Measurements from ENCODE around the gene SBF2. TPM values are rescaled to one million over a fixed set of nuclear protein-coding genes. Genes with fewer than 3 reads are reported as not detected.
"Not testable (repeated sequence)": the region's sequence is repeated elsewhere in the genome, so short reads cannot be mapped to it uniquely, and the experiment has no call there.

The SBF2 gene
- total RNA-seq, 1 experiment from 2014 or later: 67.9 TPM

GRCh38 chr11:10147195-10147594 lies 146.8 kb downstream of the SBF2 start:
- in situ Hi-C loops (cut with HindIII; ENCODE audit: low sequenced_read_pairs): no loop called here
- no peak for DNase-seq (ENCODE audit: low spot score)

- in situ Hi-C loops (cut with HindIII; ENCODE audit: low sequenced_read_pairs): no loop called here
- DNase-seq (ENCODE audit: low spot score): no peak
Measured at GRCh38 chr11:10144954-10145353, 149.1 kb downstream of the SBF2 start.

- in situ Hi-C loops (cut with HindIII; ENCODE audit: low sequenced_read_pairs): no loop called here
- no peak for DNase-seq (ENCODE audit: low spot score)
Measured at GRCh38 chr11:10139656-10140055, 154.4 kb downstream of the SBF2 start.

GRCh38 chr11:10139143-10139542 lies 154.9 kb downstream of the SBF2 start:
- DNase-seq (ENCODE audit: low spot score): no peak
- in situ Hi-C loops (cut with HindIII; ENCODE audit: low sequenced_read_pairs): no loop called here

GRCh38 chr11:10134975-10135481 lies 159.0 kb downstream of the SBF2 start:
- in situ Hi-C loops (cut with HindIII; ENCODE audit: low sequenced_read_pairs): no loop called here

GRCh38 chr11:10134226-10134625 lies 159.8 kb downstream of the SBF2 start:
- in situ Hi-C loops (cut with HindIII; ENCODE audit: low sequenced_read_pairs); DNase-seq (ENCODE audit: low spot score): not testable (repeated sequence)

More at GRCh38 chr11:10134975-10135481, 159.0 kb downstream of the SBF2 start:
- DNase-seq (ENCODE audit: low spot score): no peak

- in situ Hi-C loops (cut with HindIII; ENCODE audit: low sequenced_read_pairs); DNase-seq (ENCODE audit: low spot score): not testable (repeated sequence)
Measured at GRCh38 chr11:10133251-10133650, 160.8 kb downstream of the SBF2 start.

GRCh38 chr11:10130875-10131274 lies 163.1 kb downstream of the SBF2 start:
- in situ Hi-C loops (cut with HindIII; ENCODE audit: low sequenced_read_pairs): no loop called here
- no peak for DNase-seq (ENCODE audit: low spot score)

GRCh38 chr11:10129184-10129583 lies 164.8 kb downstream of the SBF2 start:
- in situ Hi-C loops (cut with HindIII; ENCODE audit: low sequenced_read_pairs); DNase-seq (ENCODE audit: low spot score): not testable (repeated sequence)

- no peak for DNase-seq (ENCODE audit: low spot score)
- in situ Hi-C loops (cut with HindIII; ENCODE audit: low sequenced_read_pairs): no loop called here
Measured at GRCh38 chr11:10125522-10126133, 168.4 kb downstream of the SBF2 start.

GRCh38 chr11:10122326-10123197 lies 171.5 kb downstream of the SBF2 start:
- in situ Hi-C loops (cut with HindIII; ENCODE audit: low sequenced_read_pairs): no loop called here
- no peak for DNase-seq (ENCODE audit: low spot score)

GRCh38 chr11:10118865-10119264 lies 175.2 kb downstream of the SBF2 start:
- in situ Hi-C loops (cut with HindIII; ENCODE audit: low sequenced_read_pairs): no loop called here
- DNase-seq (ENCODE audit: low spot score): no peak

GRCh38 chr11:10117709-10118351 lies 176.2 kb downstream of the SBF2 start:
- DNase-seq (ENCODE audit: low spot score): no peak
- in situ Hi-C loops (cut with HindIII; ENCODE audit: low sequenced_read_pairs): no loop called here

- in situ Hi-C loops (cut with HindIII; ENCODE audit: low sequenced_read_pairs): no loop called here
- DNase-seq (ENCODE audit: low spot score): no peak
Measured at GRCh38 chr11:10116588-10116987, 177.4 kb downstream of the SBF2 start.

- no peak for DNase-seq (ENCODE audit: low spot score)
- in situ Hi-C loops (cut with HindIII; ENCODE audit: low sequenced_read_pairs): no loop called here
Measured at GRCh38 chr11:10114593-10115404, 179.2 kb downstream of the SBF2 start.

GRCh38 chr11:10113852-10114251 lies 180.2 kb downstream of the SBF2 start:
- in situ Hi-C loops (cut with HindIII; ENCODE audit: low sequenced_read_pairs): no loop called here
- DNase-seq (ENCODE audit: low spot score): no peak

GRCh38 chr11:10109806-10110205 lies 184.2 kb downstream of the SBF2 start:
- no peak for DNase-seq (ENCODE audit: low spot score)
- in situ Hi-C loops (cut with HindIII; ENCODE audit: low sequenced_read_pairs): no loop called here

GRCh38 chr11:10108915-10109680 lies 184.9 kb downstream of the SBF2 start:
- DNase-seq (ENCODE audit: low spot score): no peak
- in situ Hi-C loops (cut with HindIII; ENCODE audit: low sequenced_read_pairs): no loop called here
